Thoracic aorta (tissue), 2 donors: Measurements from ENCODE around the gene DMBX1. TPM values are rescaled to one million over a fixed set of nuclear protein-coding genes. Genes with fewer than 3 reads are reported as not detected.

Source experiments
- ATAC-seq: fragments of 150-250 bp; one replicate; pipeline ENCODE4 v1.8.0; 2017; ENCODE audit warnings: low read depth; ENCODE audit not compliant: insufficient number of reproducible peaks, low FRiP score
- DNase-seq: peaks from one replicate; pipeline ENCODE4 v3.0.0-alpha.2; 2020; ENCODE audit warnings: low spot score
- H3K27ac ChIP-seq, 2 donors: fragments of 200-600 bp; sonication (generic); 1 replicate in 1 of 2; 2 replicates in 1 of 2; pipeline ENCODE4 v1.5.1; 2016; ENCODE audit warnings: mild to moderate bottlenecking in 2 of 2, moderate library complexity in 2 of 2
- H3K27me3 ChIP-seq: fragments of 200-600 bp; sonication (generic); replicated peaks from 2 replicates; pipeline ENCODE4 v1.6.0; 2016; ENCODE audit warnings: mild to moderate bottlenecking; ENCODE audit not compliant: insufficient read depth
- H3K36me3 ChIP-seq: fragments of 200-600 bp; sonication (generic); one replicate; pipeline ENCODE4 v1.5.1; 2016
- H3K4me1 ChIP-seq, 2 donors: fragments of 200-600 bp; sonication (generic); 1 replicate in 1 of 2; 2 replicates in 1 of 2; pipeline versions ENCODE4 v1.5.1 to v1.6.0; 2016; ENCODE audit warnings: low read depth in 2 of 2, mild to moderate bottlenecking in 1 of 2; ENCODE audit not compliant: control insufficient read depth in 1 of 2
- H3K4me3 ChIP-seq: fragments of 200-600 bp; sonication (generic); 2 replicates; pipeline ENCODE4 v1.5.1; 2016; ENCODE audit warnings: mild to moderate bottlenecking
- H3K9me3 ChIP-seq: fragments of 200-600 bp; sonication (generic); 2 replicates; pipeline ENCODE4 v1.5.1; 2016
- CTCF ChIP-seq: fragments of 200-600 bp; sonication (generic); IDR thresholded peaks from one replicate; pipeline ENCODE4 v1.5.1; 2019; ENCODE audit warnings: antibody characterized with exemption
- total RNA-seq, 2 donors: library from RNA; depleted of rRNA; stranded (reverse); fragments of >200 nt; gene quantifications; one replicate each; pipeline versions ENCODE4 v1.1.0 to v1.2.3, GENCODE V29; 2016

Gene DMBX1
- total RNA-seq, 2 donors from 2014 or later: not detected

- Histone ChIP-seq H3K27me3 (peaks cover 3% of the 10 kb centered on the region), H3K4me3 (no peak overlapping the region)
Measured at GRCh38 chr1:46497020-46497419, 7.4 kb downstream of the DMBX1 start.

DNA sequence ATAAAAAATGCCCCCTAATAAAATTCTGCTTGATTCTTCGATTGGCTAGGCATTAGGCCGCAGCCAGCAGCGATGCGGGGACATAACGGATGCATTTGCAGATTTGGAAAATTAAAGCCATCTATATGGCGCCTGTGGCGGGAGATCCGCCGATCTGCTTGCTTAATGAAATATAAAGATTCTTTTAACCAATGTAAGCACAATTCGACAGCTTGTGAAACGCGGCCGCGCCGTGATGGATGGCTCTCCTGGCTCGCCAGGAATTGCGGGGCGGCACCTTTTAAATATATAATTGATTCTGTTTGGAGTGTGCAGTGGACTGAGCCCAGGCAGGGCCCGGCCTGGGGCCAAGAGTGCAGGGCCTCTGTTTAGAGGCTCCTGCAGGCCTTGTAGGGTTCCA lies 8.0 kb downstream of the DMBX1 start:
- Histone ChIP-seq H3K27ac (no peak overlapping the region), H3K4me1 (no peaks in the 10 kb centered on the region), H3K36me3 (no peaks in the 10 kb centered on the region), H3K4me3 (no peak overlapping the region), H3K9me3 (no peaks in the 10 kb centered on the region), H3K27me3 (peaks cover 3% of the 10 kb centered on the region)
- no peak for DNase-seq
- no peak for ATAC-seq
- no peak for TF ChIP-seq CTCF

More at GRCh38 chr1:46497020-46497419, 7.4 kb downstream of the DMBX1 start:
- Histone ChIP-seq H3K36me3 (no peaks in the 10 kb centered on the region), H3K9me3 (no peaks in the 10 kb centered on the region), H3K4me1 (no peaks in the 10 kb centered on the region), H3K27ac (no peak overlapping the region)
- no peak for DNase-seq
- no peak for ATAC-seq
- no peak for TF ChIP-seq CTCF

DNA sequence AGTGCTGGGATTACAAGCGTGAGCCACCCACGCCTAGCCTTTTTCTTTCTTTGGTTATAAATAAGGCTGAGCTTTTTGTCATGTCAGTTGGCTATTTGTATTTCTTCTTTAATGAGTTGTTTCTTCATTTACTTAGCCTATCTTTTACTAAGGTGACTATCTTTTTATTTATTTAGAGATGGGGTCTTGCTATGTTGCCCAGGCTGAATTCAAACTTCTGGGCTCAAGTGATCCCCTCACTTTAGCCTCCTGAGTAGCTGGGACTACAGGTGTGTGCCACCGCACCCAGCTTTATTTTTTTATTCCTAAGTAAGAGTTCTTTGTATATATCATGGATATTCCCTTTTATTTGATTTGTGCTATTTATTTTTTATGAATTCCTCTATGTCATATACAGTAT lies 11.9 kb downstream of the DMBX1 start:
- no peak overlapping the region for H3K4me3 ChIP-seq
- DNase-seq: no peak
- no peaks in the 10 kb centered on the region for H3K36me3 ChIP-seq
- no peak for ATAC-seq
- no peaks in the 10 kb centered on the region for H3K9me3 ChIP-seq
- no peak for TF ChIP-seq CTCF
- H3K27me3 ChIP-seq: no peaks in the 10 kb centered on the region
- no peak overlapping the region for H3K27ac ChIP-seq
- no peaks in the 10 kb centered on the region for H3K4me1 ChIP-seq

DNA sequence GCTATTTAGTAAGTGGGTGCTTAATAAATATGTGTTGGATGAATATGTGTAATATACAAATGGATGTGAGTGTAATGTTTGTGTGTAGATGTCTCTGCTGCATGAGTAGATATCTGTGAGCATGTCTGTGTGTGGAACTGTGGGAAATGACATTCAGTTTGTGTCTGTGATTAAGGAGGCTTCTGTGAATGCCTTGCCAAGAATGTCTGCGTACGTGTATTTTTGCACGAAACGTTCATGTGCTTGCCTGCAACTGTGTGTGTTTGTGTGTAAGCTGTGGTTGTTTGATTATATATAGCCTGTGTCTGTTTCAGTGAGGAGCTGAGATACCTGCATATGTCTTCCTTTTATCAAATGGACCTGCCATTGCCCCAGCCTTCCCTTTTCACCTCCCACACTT lies 13.8 kb downstream of the DMBX1 start:
- Histone ChIP-seq H3K4me1 (no peaks in the 10 kb centered on the region), H3K4me3 (no peak overlapping the region), H3K27ac (no peak overlapping the region), H3K36me3 (no peaks in the 10 kb centered on the region), H3K9me3 (no peaks in the 10 kb centered on the region), H3K27me3 (no peaks in the 10 kb centered on the region)
- DNase-seq (no peak), ATAC-seq (no peak)
- no peak for TF ChIP-seq CTCF

- TF ChIP-seq CTCF: no peak
- H3K27me3 ChIP-seq: no peaks in the 10 kb centered on the region
- H3K27ac ChIP-seq: no peak overlapping the region
- no peaks in the 10 kb centered on the region for H3K4me1 ChIP-seq
- H3K36me3 ChIP-seq: no peaks in the 10 kb centered on the region
- DNase-seq (no peak), ATAC-seq (no peak)
- H3K9me3 ChIP-seq: no peaks in the 10 kb centered on the region
- no peak overlapping the region for H3K4me3 ChIP-seq
Measured at GRCh38 chr1:46506470-46507219, 17.0 kb downstream of the DMBX1 start.
